CD14-positive monocyte (primary cell): ENCODE data around the gene TPGS2. TPM values are rescaled to one million over a fixed set of nuclear protein-coding genes. Genes with fewer than 3 reads are reported as not detected.

Source experiments
- DNase-seq, 3 donors: peaks; one replicate each; pipeline ENCODE4 v3.0.0-alpha.2; 2011 to 2022
- H2AFZ ChIP-seq: 2 replicates; pipeline ENCODE4 v1.6.0; 2012; ENCODE audit warnings: mild to moderate bottlenecking, low read depth, low read length, inconsistent platforms; ENCODE audit not compliant: insufficient read depth, poor library complexity, severe bottlenecking
- H3K27ac ChIP-seq, 2 donors: 1 replicate in 1 of 2; 2 replicates in 1 of 2; pipeline ENCODE4 v1.5.1; 2012 to 2013; ENCODE audit warnings: low read length in 2 of 2, control low read depth in 1 of 2, inconsistent platforms in 1 of 2, low read depth in 1 of 2, mild to moderate bottlenecking in 1 of 2
- H3K27me3 ChIP-seq, 2 donors: one replicate each; pipeline versions ENCODE4 v1.6.0 to v1.6.1; 2011 to 2013; ENCODE audit warnings: low read length in 2 of 2; ENCODE audit not compliant: control insufficient read depth in 2 of 2, insufficient read depth in 2 of 2
- H3K36me3 ChIP-seq, 2 donors: replicated peaks in 1 of 2; 1 replicate in 1 of 2; 2 replicates in 1 of 2; pipeline versions ENCODE4 v1.5.1 to v1.6.1; 2012 to 2013; ENCODE audit warnings: low read length in 2 of 2, control low read depth in 1 of 2, inconsistent platforms in 1 of 2, mild to moderate bottlenecking in 1 of 2; ENCODE audit not compliant: insufficient read depth in 2 of 2, control insufficient read depth in 1 of 2
- H3K4me1 ChIP-seq, 2 donors: 1 replicate in 1 of 2; 2 replicates in 1 of 2; pipeline versions ENCODE4 v1.5.1 to v1.6.1; 2012 to 2013; ENCODE audit warnings: low read length in 2 of 2, control low read depth in 1 of 2, inconsistent platforms in 1 of 2, mild to moderate bottlenecking in 1 of 2, moderate library complexity in 1 of 2; ENCODE audit not compliant: insufficient read depth in 2 of 2, control insufficient read depth in 1 of 2
- H3K4me2 ChIP-seq: replicated peaks from 2 replicates; pipeline ENCODE3; 2012; ENCODE audit warnings: low read length, moderate library complexity, mild to moderate bottlenecking; ENCODE audit not compliant: poor library complexity, severe bottlenecking; ENCODE audit errors: extremely low read depth
- H3K4me3 ChIP-seq, 3 experiments: fragments of 200-600 bp in 1 of 3; sonication (generic) in 1 of 3; replicated peaks in 1 of 3; 1 replicate in 2 of 3; 2 replicates in 1 of 3; pipeline ENCODE4 v1.5.1; 2011 to 2013; ENCODE audit warnings: low read length in 3 of 3, mild to moderate bottlenecking in 3 of 3, control low read depth in 2 of 3, low read depth in 2 of 3, inconsistent platforms in 1 of 3, moderate library complexity in 1 of 3
- H3K79me2 ChIP-seq: 2 replicates; pipeline ENCODE4 v1.6.0; 2012; ENCODE audit warnings: mild to moderate bottlenecking, control low read depth, inconsistent platforms, low read length, moderate library complexity; ENCODE audit not compliant: insufficient read depth
- H3K9ac ChIP-seq: 2 replicates; pipeline ENCODE4 v1.6.0; 2017; ENCODE audit warnings: low read length, mild to moderate bottlenecking; ENCODE audit not compliant: insufficient read depth, poor library complexity, severe bottlenecking
- H3K9me3 ChIP-seq, 2 donors: replicated peaks in 1 of 2; 1 replicate in 1 of 2; 2 replicates in 1 of 2; pipeline versions ENCODE4 v1.5.1 to v1.6.1; 2012 to 2013; ENCODE audit warnings: low read length in 2 of 2, control low read depth in 1 of 2; ENCODE audit not compliant: control insufficient read depth in 1 of 2, insufficient read depth in 1 of 2
- H4K20me1 ChIP-seq: 2 replicates; pipeline ENCODE4 v1.6.0; 2012; ENCODE audit warnings: mild to moderate bottlenecking, low read length, control low read depth, moderate library complexity; ENCODE audit not compliant: insufficient read depth
- H3K27ac Mint-ChIP-seq, 7 donors: one replicate each; pipeline ENCODE4 v1.8.0; 2020; ENCODE audit warnings: mild to moderate bottlenecking in 7 of 7, mixed read lengths in 7 of 7, moderate library complexity in 6 of 7, inconsistent platforms in 2 of 7
- H3K27me3 Mint-ChIP-seq, 3 donors: one replicate each; pipeline ENCODE4 v1.8.0; 2021 to 2022; ENCODE audit warnings: low read depth in 3 of 3, mild to moderate bottlenecking in 3 of 3, mixed read lengths in 3 of 3, moderate library complexity in 3 of 3, inconsistent platforms in 1 of 3
- H3K36me3 Mint-ChIP-seq, 2 donors: one replicate each; pipeline ENCODE4 v1.8.0; 2020; ENCODE audit warnings: mixed read lengths in 2 of 2, inconsistent platforms in 1 of 2, mild to moderate bottlenecking in 1 of 2
- H3K4me1 Mint-ChIP-seq: one replicate; pipeline ENCODE4 v1.8.0; 2020; ENCODE audit warnings: mild to moderate bottlenecking, mixed read lengths
- H3K4me3 Mint-ChIP-seq, 2 donors: one replicate each; pipeline ENCODE4 v1.8.0; 2020; ENCODE audit warnings: mild to moderate bottlenecking in 2 of 2, mixed read lengths in 2 of 2, moderate library complexity in 1 of 2
- H3K9me3 Mint-ChIP-seq, 7 donors: one replicate each; pipeline ENCODE4 v1.8.0; 2020 to 2022; ENCODE audit warnings: mixed read lengths in 7 of 7, mild to moderate bottlenecking in 6 of 7, moderate library complexity in 6 of 7, inconsistent platforms in 2 of 7
- CTCF ChIP-seq: fragments of 200-600 bp; IDR thresholded peaks from one replicate; pipeline ENCODE4 v1.8.0; 2022; ENCODE audit warnings: antibody characterized with exemption, mild to moderate bottlenecking
- WGBS: methylation state at CpG from one replicate; pipeline ENCODE4 v1.1.5; 2013; ENCODE audit warnings: missing lambda C conversion rate; ENCODE audit not compliant: insufficient coverage; 5-methylcytosine and 5-hydroxymethylcytosine counted together
- intact Hi-C, 2 donors: fragments of 100-400 bp; cut with micrococcal nuclease; formaldehyde crosslinking; loops; one replicate each; pipeline versions ENCODE4 v1.15.0 to v1.15.1; 2023
- polyA plus RNA-seq, 3 donors: library from polyadenylated mRNA; depleted of rRNA in 1 of 3; unstranded in 2 of 3; stranded (reverse) in 1 of 3; fragments of 300-500 nt in 2 of 3; fragments of >200 nt in 1 of 3; fragmentation: Illumina TruSeq in 2 of 3; gene quantifications; 1 replicate in 2 of 3; 2 replicates in 1 of 3; pipeline ENCODE4 v1.2.3, GENCODE V29; 2012 to 2021

The TPGS2 gene
- polyA plus RNA-seq, 3 donors: 27.6 to 50.1 (median 41.5) TPM

GRCh38 chr18:36758623-36759022, 70.2 kb downstream of the TPGS2 start:
- H3K9me3 ChIP-seq: no peaks in the 10 kb centered on the region
- H3K4me2 ChIP-seq: no peak overlapping the region
- Mint-ChIP-seq H3K27ac (no peak overlapping the region), H3K36me3 (no peaks in the 10 kb centered on the region), H3K27me3 (peaks cover 0 to 3% (median 1%) of the 10 kb centered on the region in 3 donors), H3K4me3 (no peak overlapping the region), H3K9me3 (peaks cover 0 to 3% (median 2%) of the 10 kb centered on the region in 7 donors), H3K4me1 (no peaks in the 10 kb centered on the region)
- TF ChIP-seq CTCF: no peak
- no peaks in the 10 kb centered on the region for H3K36me3 ChIP-seq
- H3K27ac ChIP-seq: no peak overlapping the region
- no peaks in the 10 kb centered on the region for H3K79me2 ChIP-seq
- DNase-seq: no peak
- H4K20me1 ChIP-seq: no peaks in the 10 kb centered on the region
- WGBS: 85% methylated on average over 10 of the region's 10 CpGs
- no peaks in the 10 kb centered on the region for H3K27me3 ChIP-seq
- H3K4me1 ChIP-seq: no peaks in the 10 kb centered on the region
- intact Hi-C loops: no loop called here
- no peak overlapping the region for H2AFZ ChIP-seq
- no peak overlapping the region for H3K4me3 ChIP-seq
- no peak overlapping the region for H3K9ac ChIP-seq

- Histone ChIP-seq H3K27me3 (no peaks in the 10 kb centered on the region), H3K79me2 (no peaks in the 10 kb centered on the region), H3K27ac (no peak overlapping the region), H3K4me1 (no peaks in the 10 kb centered on the region), H4K20me1 (no peaks in the 10 kb centered on the region), H3K4me2 (no peak overlapping the region), H3K9me3 (no peaks in the 10 kb centered on the region), H3K36me3 (no peaks in the 10 kb centered on the region), H2AFZ (no peak overlapping the region), H3K9ac (no peak overlapping the region), H3K4me3 (no peak overlapping the region)
- Mint-ChIP-seq H3K27me3 (peaks cover 0 to 3% (median 1%) of the 10 kb centered on the region in 3 donors), H3K4me3 (no peak overlapping the region), H3K9me3 (peaks cover 0 to 3% (median 2%) of the 10 kb centered on the region in 7 donors), H3K27ac (peak overlapping the region in 1 of 7 donors; percentile 64), H3K36me3 (no peaks in the 10 kb centered on the region), H3K4me1 (no peaks in the 10 kb centered on the region)
- intact Hi-C loops: no loop called here
- no peak for DNase-seq
- no peak for TF ChIP-seq CTCF
- WGBS: no CpG with 5 or more reads among the region's 3 CpGs
Observed at GRCh38 chr18:36757991-36758390, 70.8 kb downstream of the TPGS2 start.
